NCI-H2081 treated with DMSO at 0.1 percent for 48 hours (cell line): ENCODE data around the gene SLC2A10.

ENCODE experiments used
- DNase-seq: peaks from one replicate; lab custom pipeline; 2025; lab: John Stamatoyannopoulos, UW

Gene SLC2A10

DNA sequence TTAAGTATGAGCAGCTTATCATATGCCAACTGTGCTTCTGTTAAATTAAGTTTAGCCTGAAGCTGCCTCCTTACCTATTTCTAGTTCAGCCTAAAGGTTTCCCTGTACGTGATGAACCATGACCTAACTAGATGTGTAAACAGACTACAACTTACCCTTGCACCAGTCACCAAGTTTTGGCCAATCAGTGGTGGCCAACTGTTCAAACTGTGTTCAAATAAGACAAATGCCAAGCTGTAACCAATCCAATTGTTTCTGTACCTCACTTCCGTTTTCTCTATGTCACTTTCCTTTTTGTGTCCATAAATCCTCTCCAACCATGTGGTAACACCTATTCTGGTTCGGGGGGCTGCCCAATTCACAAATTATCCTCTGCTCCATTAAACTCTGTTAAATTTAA, 6.0 kb upstream of the SLC2A10 start:
- no peak for DNase-seq

GRCh38 chr20:46704714-46705377, 4.6 kb upstream of the SLC2A10 start:
- DNase-seq: no peak

- DNase-seq: no peak
Measured at GRCh38 chr20:46705378-46705729, 4.1 kb upstream of the SLC2A10 start.

GRCh38 chr20:46706242-46706641, 3.2 kb upstream of the SLC2A10 start:
- DNase-seq: no peak

DNA sequence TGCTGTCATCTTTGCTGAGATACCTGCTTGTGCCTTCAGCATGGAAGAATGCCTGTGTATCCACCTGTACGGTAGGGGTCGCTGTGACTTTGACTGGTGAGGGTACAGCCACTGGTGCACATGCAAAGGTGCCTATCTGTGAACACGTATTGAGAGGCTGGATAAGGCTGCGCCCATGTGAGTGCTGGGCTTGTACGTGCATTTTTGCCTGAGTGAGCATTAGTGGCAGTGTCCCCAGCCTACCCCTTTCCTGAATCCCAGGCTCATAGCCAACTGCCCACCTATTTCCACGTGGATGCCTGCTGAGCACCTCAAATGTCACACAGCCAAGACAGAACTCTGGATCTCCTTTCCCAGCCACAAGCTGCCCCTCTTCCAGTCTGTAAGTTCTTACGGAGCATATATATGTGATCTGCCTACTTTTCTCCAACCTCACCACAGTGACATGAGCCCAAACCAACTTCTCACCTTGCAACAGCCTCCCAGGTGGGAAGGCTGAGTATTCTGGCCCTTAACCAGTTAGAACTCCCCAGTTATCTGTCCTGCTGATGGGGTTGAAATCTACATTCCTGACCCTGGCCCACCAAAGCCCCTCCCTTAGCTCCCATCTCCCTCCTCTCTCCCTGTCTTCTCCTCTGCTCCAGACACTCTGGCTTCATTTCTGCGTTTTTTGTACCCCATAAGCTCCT, 1.1 kb upstream of the SLC2A10 start:
- DNase-seq: no peak

DNA sequence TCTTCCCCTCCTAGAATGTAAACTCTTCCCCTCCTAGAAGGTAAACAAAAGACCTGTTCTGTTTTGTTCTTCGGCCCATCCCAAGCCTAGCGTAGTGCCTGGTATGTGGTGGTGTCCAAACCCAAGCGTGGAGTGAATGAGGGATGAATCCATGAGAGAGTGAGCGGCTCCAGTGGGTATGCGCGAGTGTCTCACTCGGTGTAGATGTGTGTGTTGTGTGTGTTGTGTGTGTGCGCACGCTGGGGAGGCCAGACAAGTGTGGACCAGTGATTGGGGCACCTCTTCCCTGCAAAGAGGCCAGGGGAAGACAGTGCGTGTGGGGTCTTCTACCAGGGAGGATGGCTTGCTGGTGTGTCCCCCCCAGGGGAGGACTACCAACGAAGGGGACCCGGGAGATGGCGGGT, 392 bp upstream of the SLC2A10 start:
- DNase-seq: no peak

- no peak for DNase-seq
Measured at GRCh38 chr20:46710153-46710913, 884 bp downstream of the SLC2A10 start.

DNA sequence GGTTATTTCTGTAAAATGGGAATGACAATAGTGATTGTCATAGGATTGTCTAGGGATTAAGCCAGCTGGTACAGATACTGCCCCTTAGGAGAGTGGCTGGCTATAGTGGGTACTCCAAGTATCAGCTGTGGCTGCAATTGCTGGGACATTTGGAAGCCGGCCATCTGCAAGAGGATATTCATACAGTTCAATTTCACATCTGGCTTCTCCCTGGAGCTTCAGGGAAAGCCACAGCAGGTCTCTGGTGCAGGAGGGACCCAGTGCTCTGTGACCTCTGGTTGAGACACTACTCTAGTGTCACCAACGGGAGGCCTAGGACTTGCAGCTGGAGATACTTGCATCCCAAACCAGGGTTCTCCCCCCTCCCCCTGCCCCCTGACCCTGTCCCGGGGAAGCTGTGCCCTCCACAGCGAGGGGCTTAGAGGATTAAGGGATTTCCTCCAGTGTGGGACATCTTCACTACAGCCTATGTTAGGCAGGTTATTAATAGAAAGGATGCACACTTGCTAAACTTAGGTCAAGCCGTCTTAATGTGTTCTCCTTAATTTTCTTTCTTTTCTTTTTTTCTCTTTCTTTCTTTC, 2.7 kb downstream of the SLC2A10 start:
- DNase-seq: no peak

GRCh38 chr20:46713957-46714834, 4.7 kb downstream of the SLC2A10 start:
- DNase-seq: no peak

DNA sequence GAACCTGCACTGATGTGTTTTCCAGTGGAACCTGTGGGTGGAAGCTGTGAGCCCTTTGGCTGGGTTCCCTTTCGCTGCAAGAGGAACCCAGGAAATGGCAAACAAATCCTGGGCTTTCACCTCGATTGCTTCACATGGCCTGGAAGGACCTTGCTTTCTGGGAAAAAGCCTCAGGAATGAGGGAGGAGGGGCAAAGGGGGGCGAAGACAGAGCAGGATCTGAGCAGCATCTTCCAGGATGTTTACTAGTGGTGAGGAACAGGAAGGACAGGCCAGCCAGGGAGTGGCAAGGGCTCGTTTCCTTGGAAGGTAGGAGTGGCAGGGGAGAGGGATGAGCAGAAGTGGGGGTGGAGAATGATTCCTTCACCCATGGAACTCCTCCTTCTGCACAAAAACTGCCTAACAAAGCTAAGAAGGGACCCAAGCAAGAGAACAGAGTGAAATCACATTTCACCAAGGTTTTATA, 5.9 kb downstream of the SLC2A10 start:
- no peak for DNase-seq

GRCh38 chr20:46717818-46718541, 8.5 kb downstream of the SLC2A10 start:
- DNase-seq: no peak

DNA sequence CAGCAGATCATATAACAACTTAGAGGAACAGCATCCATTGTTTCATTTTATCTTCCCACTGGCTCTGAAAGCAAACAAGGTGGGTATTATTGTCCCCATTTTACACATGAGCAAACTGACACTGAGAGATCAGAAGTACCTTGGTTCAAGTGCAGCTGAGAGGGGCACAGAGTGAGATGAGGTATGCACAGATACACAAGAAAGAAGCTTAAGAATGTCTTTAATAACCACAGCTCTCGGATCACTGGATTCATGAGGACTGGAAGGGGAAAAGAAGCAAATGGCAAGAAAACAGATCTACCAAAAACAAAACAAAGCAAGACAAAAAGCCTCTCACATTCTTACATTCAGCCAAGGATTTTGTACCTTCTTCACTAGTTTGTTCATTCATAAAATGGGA, 10.6 kb downstream of the SLC2A10 start:
- no peak for DNase-seq

DNA sequence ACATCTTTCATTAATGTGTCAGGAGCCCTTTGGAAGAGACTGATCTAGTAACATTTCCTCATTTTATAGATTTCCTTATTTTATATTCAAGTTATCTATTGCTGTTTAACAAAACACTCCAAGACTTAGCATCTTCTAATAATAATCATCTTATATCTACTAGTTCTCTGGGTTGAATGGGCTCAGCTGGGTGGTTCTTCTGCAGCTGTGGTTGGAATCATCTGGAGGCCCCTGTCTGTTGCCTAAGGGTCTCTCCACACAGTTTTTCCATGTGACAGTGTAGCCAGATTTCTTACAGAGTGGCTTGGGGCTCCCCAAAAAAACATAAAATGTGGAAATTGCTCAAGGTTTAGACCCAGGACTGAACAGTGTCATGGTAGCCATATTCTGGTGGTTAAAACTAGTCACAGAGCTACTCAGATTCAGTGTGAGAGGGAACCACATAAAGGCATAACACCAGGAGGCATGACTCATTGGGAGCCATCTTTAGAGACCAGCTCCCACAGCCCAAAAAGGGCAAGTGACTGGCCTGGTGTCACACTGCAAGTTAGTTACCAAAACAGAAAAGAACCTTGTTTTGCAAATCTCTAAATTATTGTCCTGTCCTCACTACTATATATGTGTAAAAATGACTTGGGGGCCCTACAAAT, 11.5 kb downstream of the SLC2A10 start:
- DNase-seq: no peak

GRCh38 chr20:46721476-46721875, 12.0 kb downstream of the SLC2A10 start:
- no peak for DNase-seq

DNA sequence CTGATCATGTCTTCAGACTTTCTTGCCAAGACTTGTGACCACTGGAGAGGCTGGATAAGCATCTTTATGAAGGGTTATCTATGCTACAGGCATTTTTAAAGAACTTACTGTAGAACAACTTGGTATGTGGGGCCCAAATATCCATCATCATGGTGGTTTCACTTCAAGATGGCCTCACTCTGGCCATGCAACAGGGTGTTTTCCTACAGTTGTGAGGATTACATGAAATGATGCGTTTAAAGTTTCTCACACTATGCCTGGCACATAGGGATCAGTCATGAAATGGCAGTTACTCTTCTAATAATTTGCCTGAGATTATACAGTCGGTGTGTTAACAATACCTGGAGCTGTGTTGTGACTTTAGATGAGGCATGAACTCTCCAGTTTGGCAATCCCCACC, 13.0 kb downstream of the SLC2A10 start:
- DNase-seq: no peak

- no peak for DNase-seq
Measured at GRCh38 chr20:46723039-46723438, 13.6 kb downstream of the SLC2A10 start.

- DNase-seq: no peak
Measured at GRCh38 chr20:46724343-46724959, 15.0 kb downstream of the SLC2A10 start.

GRCh38 chr20:46725186-46726165, 16.0 kb downstream of the SLC2A10 start:
- DNase-seq: no peak

DNA sequence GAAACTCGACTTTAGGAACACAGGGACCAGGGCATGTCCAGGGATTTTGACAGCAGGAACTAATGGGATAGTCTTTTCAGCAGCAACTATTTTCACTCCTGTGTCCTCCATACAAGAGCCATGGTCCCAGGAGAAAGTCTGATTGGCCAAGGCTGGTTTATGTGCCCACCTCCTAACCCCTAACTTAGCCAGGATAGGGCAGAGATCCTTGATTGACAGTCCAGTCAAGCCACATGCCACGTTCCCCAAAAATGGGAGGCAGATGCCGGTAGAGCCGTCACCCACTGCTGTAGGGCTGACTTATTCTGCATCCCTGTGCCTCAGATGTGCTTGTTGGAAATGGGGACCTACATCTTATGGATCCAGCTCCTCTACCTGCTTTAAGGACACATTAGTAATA, 22.3 kb downstream of the SLC2A10 start:
- DNase-seq: no peak
